Activated CD8-positive, alpha-beta memory T cell treated with anti-CD3 and anti-CD28 coated beads, Interleukin-2, amount 50 U/mL, for 1 hour (primary cell): ENCODE measurements around the gene SLC43A1.

Experiments
- DNase-seq: peaks from one replicate; pipeline ENCODE4 v3.0.0-alpha.2; 2020; ENCODE audit errors: extremely low read depth

SLC43A1 gene

DNA sequence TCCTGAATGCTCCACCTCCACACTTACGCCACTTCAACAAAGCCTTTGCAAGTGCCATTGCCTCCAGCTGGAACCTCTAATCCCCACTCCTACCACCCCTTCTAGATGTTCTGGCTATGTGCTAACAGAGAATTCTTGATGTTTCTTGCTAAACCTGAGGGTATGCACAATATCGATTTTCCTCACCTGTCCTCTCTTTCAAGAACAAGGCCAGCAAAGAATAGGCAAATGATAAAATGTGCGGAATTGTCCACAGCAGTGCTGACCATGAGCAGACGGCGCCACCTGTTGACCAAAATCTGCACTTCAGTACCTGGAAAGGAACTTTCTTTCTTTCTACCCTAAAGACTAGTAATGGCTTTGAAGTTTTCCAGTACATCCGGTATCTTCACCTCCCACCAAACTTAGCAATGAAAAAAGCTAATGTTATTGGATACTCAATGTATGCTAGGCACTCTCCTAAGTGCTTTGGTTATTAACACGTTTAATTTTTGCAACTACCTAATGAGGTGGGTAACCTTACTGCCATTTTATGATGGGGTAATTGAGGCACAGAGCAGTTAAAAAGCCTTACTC is 11.6 kb upstream of the SLC43A1 start:
- peak; percentile 28 for DNase-seq

GRCh38 chr11:57523419-57523818 is 7.9 kb upstream of the SLC43A1 start:
- DNase-seq = no peak

DNA sequence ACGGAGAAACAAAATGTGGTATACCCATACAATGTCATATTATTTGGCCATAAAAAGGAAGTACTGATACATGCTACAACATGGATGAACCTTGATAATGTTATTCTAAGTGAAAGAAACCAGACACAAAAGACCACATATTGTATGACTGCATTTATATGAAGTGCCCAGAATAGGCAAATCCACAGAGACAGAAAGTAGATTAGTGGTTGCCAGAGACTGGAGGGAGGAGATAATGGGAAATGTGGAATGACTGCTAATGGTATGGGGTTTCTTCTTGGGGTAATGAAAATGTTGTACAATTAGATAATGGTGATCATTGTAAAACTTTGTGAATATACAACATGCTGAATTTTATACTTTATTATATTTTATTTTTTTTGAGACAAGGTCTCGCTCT is 5.6 kb upstream of the SLC43A1 start:
- DNase-seq = no peak

DNA sequence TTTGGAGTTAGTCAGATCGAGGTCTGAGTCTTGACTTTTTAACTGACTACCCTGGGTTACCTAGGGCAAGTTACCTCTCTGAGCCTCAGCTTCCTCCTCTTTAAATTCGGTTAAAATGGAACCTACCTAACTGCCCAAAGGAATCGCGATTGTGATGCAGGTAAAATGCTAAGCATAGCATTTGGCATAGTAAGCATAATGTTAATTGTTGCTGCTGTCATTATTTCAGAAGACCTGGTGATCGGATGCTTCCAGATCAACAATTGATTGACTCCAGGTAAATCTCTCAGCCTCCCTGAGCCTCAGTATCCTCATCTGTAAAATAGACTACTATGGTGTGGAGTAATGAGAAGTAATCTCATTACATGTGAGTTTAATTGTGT is 550 bp upstream of the SLC43A1 start:
- no peak for DNase-seq

GRCh38 chr11:57514538-57515331 is 767 bp downstream of the SLC43A1 start:
- no peak for DNase-seq

DNA sequence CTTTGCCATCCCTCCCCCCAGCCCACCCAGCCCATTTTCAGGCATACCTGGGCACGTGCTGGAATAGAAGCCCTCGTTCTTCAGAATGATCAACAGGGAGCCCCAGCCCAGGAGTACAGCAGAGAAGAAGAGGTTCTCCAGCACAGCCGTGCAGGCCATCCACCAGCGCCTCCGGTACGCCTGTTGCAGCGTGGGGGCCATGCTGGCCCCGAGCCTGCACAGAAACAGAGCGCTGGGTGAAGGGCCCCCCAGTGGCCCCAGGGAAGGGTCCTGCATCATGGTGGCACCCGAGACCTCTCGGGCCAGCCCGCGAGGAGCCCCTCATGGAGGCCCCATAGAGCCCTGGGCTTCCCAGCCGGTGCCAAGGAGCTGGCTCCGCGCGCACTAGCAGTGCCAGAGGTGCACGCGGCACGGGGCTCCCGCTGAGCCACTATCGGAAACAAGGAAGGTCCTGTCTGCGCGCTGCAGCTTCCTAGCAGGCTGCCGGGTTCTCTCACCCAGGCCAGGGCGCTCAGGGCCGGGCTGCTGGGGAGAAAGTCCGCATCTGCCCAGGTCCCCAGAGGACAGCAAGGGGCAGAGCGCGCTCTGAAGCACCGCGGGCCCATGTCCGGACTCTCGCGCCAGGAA is 1.5 kb downstream of the SLC43A1 start:
- no peak for DNase-seq

- DNase-seq = no peak
Observed at GRCh38 chr11:57513452-57513795, 2.1 kb downstream of the SLC43A1 start.

DNA sequence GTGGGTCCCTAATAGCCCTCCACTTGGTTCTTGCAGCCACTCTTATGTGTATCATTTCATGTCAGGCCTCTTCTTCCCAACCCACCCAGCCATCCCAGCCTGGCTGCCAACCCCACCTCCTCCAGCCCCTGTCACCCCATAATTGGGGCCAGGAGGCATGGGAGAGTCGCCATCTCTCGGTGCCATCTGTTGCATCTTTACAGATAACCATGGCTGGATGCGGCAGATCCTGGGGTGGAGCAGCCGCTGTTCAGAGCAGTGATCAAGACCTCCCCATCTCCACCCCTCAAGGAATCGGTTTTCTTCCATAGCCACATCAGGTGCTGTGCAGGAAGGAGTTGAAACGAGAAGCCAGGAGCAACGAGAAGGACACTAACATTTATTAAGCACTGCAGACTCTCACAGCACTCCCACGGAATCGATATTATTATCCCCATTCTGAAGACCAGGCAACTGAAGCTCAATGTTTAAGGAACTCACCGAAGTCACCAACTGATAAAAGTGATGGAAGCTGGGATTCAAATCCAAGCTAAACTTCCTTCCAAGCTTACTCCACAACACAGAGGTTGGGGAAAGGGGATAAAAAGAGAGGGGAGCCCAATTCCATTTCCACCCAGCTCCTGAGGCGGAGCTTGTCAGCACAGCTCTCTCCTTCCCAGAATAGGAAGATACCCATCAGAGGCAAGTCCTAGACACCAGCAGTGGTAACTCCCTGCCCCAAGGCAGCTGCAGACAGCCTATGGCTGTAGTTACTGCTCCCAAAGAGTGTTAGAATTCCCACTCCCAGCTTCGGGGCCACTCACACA is 2.7 kb downstream of the SLC43A1 start:
- no peak for DNase-seq

- no peak for DNase-seq
Observed at GRCh38 chr11:57511741-57512430, 3.6 kb downstream of the SLC43A1 start.

- no peak for DNase-seq
Observed at GRCh38 chr11:57508341-57509170, 6.9 kb downstream of the SLC43A1 start.

GRCh38 chr11:57506522-57506921 is 9.0 kb downstream of the SLC43A1 start:
- no peak for DNase-seq

- no peak for DNase-seq
Observed at GRCh38 chr11:57504511-57504910, 11.0 kb downstream of the SLC43A1 start.

- DNase-seq = no peak
Observed at GRCh38 chr11:57502870-57503269, 12.6 kb downstream of the SLC43A1 start.

GRCh38 chr11:57502376-57502775 is 13.1 kb downstream of the SLC43A1 start:
- no peak for DNase-seq

GRCh38 chr11:57501953-57502352 is 13.5 kb downstream of the SLC43A1 start:
- DNase-seq = no peak

- DNase-seq = no peak
Observed at GRCh38 chr11:57500926-57501325, 14.6 kb downstream of the SLC43A1 start.

- DNase-seq = no peak
Observed at GRCh38 chr11:57500515-57500914, 15.0 kb downstream of the SLC43A1 start.

- DNase-seq = no peak
Observed at GRCh38 chr11:57499983-57500461, 15.5 kb downstream of the SLC43A1 start.

GRCh38 chr11:57499413-57499982 is 16.0 kb downstream of the SLC43A1 start:
- DNase-seq = no peak

DNA sequence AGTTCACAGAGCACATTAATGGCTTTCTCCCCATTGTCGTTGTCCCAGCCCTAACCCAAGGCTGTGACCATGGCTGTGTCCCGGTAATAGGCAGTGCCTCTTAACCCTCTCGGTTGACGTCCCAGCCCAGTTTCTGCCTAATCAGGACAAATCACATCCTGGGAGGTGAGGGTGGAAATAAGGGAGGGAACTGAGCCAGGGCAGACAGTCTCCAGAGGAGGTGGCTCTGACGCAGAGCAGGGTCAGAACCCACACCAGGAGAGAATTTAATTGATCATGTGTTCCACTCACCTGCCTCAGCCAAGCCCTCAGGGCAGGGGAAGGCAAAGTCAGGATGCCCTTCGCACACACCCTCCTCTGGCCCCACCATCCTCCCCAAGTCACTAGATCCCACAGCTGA is 17.0 kb downstream of the SLC43A1 start:
- no peak for DNase-seq
